Measurements from ENCODE around the gene LDAH.

Gene LDAH

DNA sequence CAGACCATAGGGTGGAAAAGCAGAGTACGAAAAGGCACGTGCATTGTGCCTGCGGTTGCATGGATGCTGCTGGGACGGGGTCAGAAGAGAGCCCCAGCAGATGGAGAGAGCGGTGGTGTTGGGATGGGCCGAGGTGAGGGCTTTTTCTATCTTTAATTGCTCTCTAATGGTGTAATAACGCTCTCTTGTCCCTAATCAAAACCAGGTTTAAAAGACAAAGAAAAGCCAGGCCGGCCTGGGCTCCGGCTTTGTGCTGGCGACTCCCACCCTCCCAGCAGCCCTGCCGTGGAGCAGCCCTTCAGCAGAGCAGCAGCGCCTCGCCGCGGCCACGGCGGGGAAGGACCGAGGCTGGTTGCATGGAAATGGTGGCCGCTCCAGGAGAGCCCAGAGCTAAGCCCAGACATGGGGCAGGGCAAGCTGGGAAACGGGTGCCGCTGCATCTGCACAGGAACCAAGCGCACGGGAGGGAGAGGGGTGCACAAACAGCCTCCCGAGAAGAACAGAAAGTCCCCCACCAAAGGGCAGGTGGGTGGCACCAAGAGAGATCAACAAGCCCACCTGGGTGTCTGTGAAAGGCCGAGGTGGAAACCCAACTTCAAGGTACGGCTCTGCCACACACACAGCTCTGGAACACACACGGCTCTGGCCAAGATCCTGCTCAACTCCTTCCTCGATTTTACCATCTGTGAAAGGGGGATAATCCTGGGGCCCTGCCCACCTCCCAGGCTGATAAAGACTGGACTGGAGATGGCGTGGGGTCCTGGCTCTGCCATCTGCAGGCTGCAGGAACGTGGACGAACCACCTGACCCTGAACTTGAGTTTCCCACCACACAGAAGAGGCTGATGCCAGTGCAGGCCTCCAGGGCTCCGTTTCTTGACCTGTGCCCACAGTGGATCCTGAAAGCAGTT is 187.0 kb downstream of the LDAH start:
- peak; percentile 82 for DNase-seq
- in situ Hi-C loops (cut with HindIII; ENCODE audit: low pct_ligation_motif_present, low pct_unique_long_range_greater_than_20kb, low sequenced_read_pairs) = loop anchor here (25.0 kb wide), 1 partner anchor 199 kb away; the partner anchor contains the start of gene RHOB

DNA sequence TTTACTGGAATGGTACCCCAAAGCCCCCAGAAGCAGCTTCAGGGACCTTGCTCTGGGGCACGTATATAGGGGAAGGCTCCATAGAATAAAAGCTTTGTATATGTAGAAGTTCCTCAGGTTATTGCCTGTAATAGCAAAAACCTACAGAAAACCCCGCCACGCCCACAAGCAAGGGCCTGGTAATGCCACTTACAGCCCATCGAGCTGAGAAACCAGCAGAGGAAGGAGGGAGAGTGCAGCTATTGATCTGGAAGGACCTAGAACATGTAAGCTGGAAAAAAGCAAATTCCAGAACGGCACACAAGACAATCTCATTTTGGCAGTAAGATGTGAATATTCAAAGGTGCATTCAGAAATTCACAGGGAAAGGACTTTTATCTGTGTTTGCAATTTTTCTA is 187.8 kb downstream of the LDAH start:
- no peak for DNase-seq
- in situ Hi-C loops (cut with HindIII; ENCODE audit: low pct_ligation_motif_present, low pct_unique_long_range_greater_than_20kb, low sequenced_read_pairs) = loop anchor here (25.0 kb wide), 1 partner anchor 198 kb away; the partner anchor contains the start of gene RHOB

DNA sequence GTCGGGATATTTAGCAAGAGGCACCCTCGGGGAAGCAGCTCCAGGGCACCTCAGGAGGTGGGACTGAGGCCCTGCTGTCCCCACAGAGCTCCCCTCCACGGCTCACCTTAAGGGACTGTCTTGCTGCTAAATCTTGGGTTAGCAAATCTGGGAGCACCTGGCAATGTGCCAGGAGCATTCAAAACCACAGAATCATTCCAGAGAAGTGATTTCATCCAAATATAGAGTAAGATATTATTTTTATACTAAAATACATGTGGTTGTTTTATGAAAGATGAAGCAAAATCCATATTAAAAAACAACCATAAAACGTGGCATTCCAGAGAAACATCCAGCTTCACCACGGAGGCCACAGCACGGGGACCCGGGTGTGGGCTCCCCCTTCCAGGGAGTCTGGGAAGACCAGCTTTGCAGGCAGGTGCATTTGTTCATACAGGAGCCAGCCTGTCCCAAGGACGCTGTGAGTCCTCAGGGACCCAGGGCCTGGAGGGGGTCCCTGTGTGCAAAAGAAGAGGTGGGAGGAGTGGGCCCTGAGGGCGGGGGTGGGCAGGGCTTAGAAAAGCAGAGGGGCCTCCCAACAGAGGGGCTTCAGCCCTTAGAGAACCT is 188.3 kb downstream of the LDAH start:
- DNase-seq = peak; percentile 30
- in situ Hi-C loops (cut with HindIII; ENCODE audit: low pct_ligation_motif_present, low pct_unique_long_range_greater_than_20kb, low sequenced_read_pairs) = loop anchor here (25.0 kb wide), 1 partner anchor 197 kb away; the partner anchor contains the start of gene RHOB
